A673 (cell line): Measurements from ENCODE around the gene BACE2.

ENCODE experiments used
- CTCF ChIP-seq: fragments of 300-800, 200-600 bp; sonication (generic); conservative IDR thresholded peaks from 2 replicates; pipeline ENCODE4 v1.5.1; 2017; ENCODE audit warnings: low read depth, mild to moderate bottlenecking, antibody characterized with exemption, low read length, moderate library complexity, mixed read lengths
- EZH2 ChIP-seq: fragments of 200-600 bp; sonication (generic); IDR thresholded peaks from 2 replicates; pipeline ENCODE4 v1.6.1; 2017; ENCODE audit warnings: borderline replicate concordance, low read depth, mild to moderate bottlenecking, mixed read lengths, antibody characterized with exemption, low read length; ENCODE audit not compliant: poor library complexity, severe bottlenecking

GRCh38 chr21:41254090-41254700 is 86.2 kb downstream of the BACE2 start:
- TF ChIP-seq CTCF (no peak), EZH2 (no peak)
